Right cardiac atrium (tissue), 5 donors: ENCODE data around the gene KIF1A. TPM values are rescaled to one million over a fixed set of nuclear protein-coding genes. Genes with fewer than 3 reads are reported as not detected.
A peak's percentile ranks its signal among the peaks of the same experiment; 100 is the strongest.

ENCODE experiments used
- ATAC-seq, 2 donors: fragments of 200-7000 bp; cut with Tn5 transposase; one replicate each; pipeline versions ENCODE4 v1.8.0 to v1.9.1; 2020; ENCODE audit warnings: moderate library complexity in 2 of 2, mild to moderate bottlenecking in 1 of 2
- DNase-seq, 3 donors: peaks; one replicate each; pipeline ENCODE4 v3.0.0-alpha.2; 2020
- H3K27ac ChIP-seq: one replicate; pipeline ENCODE4 v1.5.1; 2013; ENCODE audit warnings: mild to moderate bottlenecking, low read length, control low read depth, moderate library complexity
- H3K27me3 ChIP-seq: one replicate; pipeline ENCODE4 v1.6.1; 2013; ENCODE audit not compliant: control insufficient read depth, insufficient read depth
- H3K4me1 ChIP-seq: one replicate; pipeline ENCODE4 v1.6.1; 2013; ENCODE audit warnings: low read length; ENCODE audit not compliant: control insufficient read depth, insufficient read depth
- H3K4me3 ChIP-seq: one replicate; pipeline ENCODE4 v1.5.1; 2013; ENCODE audit warnings: low read length, control low read depth
- H3K9me3 ChIP-seq: one replicate; pipeline ENCODE4 v1.6.1; 2013; ENCODE audit warnings: low read length; ENCODE audit not compliant: control insufficient read depth
- WGBS: extraction: QIAGEN DNeasy Blood & Tissue Kit; methylation state at CpG from one replicate; pipeline ENCODE4 v1.1.7; 2013; 5-methylcytosine and 5-hydroxymethylcytosine counted together
- intact Hi-C, 4 donors: fragments of 100-400 bp; cut with DNase I; formaldehyde crosslinking; loops; one replicate each; pipeline versions ENCODE4 v1.11.0 to v1.14.0; 2022 to 2023
- polyA plus RNA-seq: library from polyadenylated mRNA; stranded (reverse); fragments of 200-250 nt; gene quantifications from one replicate; pipeline ENCODE4 v1.2.3, GENCODE V29; 2013
- total RNA-seq, 4 donors: library from RNA; stranded (reverse); fragmentation: NEBNext Ultra II Directional; extraction: Animal tissue kit (Norgen Biotek cat#: 25700); gene quantifications; one replicate each; pipeline ENCODE4 v1.2.1, GENCODE V29; 2021
- donor health status: healthy with polysubstance abuse.
- donor health status: DM: no; HTN: yes; CAD: no.
- donor health status: DM: no; HTN: no; CAD: no.
- donor health status: DM: no; HTN: yes; CAD: no; lungs with severe emphysema.
- donor health status: DM: yes; HTN: yes; CAD: no.

Gene KIF1A
- total and polyA plus RNA-seq, 5 donors = 45.3 to 83.0 (median 59.3) TPM

DNA sequence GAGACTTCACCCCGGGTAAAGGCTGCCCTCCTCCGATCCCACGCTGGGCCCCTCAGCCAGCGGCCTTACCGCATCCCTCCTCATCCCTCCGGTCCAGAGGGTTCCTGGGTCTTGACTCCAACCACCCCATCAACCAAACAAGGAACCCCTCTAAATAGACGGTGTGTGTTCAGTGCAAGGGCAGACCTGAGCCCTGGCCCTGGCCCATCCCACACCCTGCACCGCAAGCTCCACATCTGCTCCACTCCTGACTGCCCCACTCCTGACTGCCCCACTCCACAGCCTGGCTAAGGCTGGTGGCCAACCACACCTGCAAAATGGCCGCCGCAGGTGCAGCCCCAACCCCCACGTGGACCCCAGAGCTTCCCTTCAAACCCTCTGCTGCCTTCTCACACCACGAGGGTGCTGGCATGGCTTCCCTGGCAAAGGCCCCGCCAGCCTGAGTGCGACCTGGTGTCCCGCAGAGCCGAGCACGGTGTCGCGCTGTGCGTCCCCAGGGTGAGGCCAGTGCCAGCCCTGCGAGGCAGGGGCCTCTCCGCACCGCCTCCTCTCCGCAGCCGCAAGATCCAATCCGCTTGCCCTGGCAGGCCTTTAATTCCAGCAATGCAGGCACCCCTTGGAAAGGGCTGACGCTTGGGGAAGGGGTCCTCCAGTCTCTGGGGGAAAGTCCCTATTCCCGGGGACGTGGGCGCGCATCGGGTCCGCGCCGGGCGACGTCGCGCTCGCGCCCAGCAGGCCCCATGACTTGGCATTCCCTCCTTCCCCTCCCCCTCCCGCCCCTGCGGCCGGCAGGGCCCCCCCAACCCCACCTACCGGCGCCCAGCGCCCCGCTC is 1.5 kb downstream of the KIF1A start:
- Histone ChIP-seq H3K4me3 (peak overlapping the region; percentile 56), H3K4me1 (no peaks in the 10 kb centered on the region), H3K9me3 (peaks cover 1% of the 10 kb centered on the region), H3K27me3 (no peaks in the 10 kb centered on the region), H3K27ac (no peak overlapping the region)
- intact Hi-C loops = no loop called here
- WGBS = 23% methylated on average over 48 of the region's 48 CpGs
- peak in 1 of 3 donors; percentile 52 for DNase-seq
- peak in 1 of 2 donors; percentile 4 for ATAC-seq

- 86% methylated on average over 19 of the region's 19 CpGs for WGBS
- intact Hi-C loops = no loop called here
- no peak for ATAC-seq
- DNase-seq = peak in 2 of 3 donors; percentile 42 to 47
- Histone ChIP-seq H3K27ac (no peak overlapping the region), H3K27me3 (no peaks in the 10 kb centered on the region), H3K4me3 (no peak overlapping the region), H3K4me1 (no peaks in the 10 kb centered on the region), H3K9me3 (no peaks in the 10 kb centered on the region)
Observed at GRCh38 chr2:240817496-240818292, 2.3 kb downstream of the KIF1A start.

GRCh38 chr2:240816584-240817495 is 3.2 kb downstream of the KIF1A start:
- no peak overlapping the region for H3K4me3 ChIP-seq
- WGBS = 82% methylated on average over 12 of the region's 12 CpGs
- H3K27me3 ChIP-seq = no peaks in the 10 kb centered on the region
- intact Hi-C loops = no loop called here
- no peak overlapping the region for H3K27ac ChIP-seq
- no peaks in the 10 kb centered on the region for H3K9me3 ChIP-seq
- DNase-seq (peak in 2 of 3 donors; percentile 46 to 57), ATAC-seq (no peak)
- no peaks in the 10 kb centered on the region for H3K4me1 ChIP-seq

- Histone ChIP-seq H3K27me3 (no peaks in the 10 kb centered on the region), H3K4me1 (no peaks in the 10 kb centered on the region), H3K27ac (no peak overlapping the region), H3K9me3 (no peaks in the 10 kb centered on the region), H3K4me3 (no peak overlapping the region)
- intact Hi-C loops = no loop called here
- ATAC-seq (no peak), DNase-seq (no peak)
- 86% methylated on average over 9 of the region's 9 CpGs for WGBS
Observed at GRCh38 chr2:240815761-240816583, 4.0 kb downstream of the KIF1A start.

- no peak for DNase-seq
- intact Hi-C loops = no loop called here
Observed at GRCh38 chr2:240814946-240815760, 4.9 kb downstream of the KIF1A start.

GRCh38 chr2:240814280-240814679 is 5.7 kb downstream of the KIF1A start:
- ATAC-seq (no peak), DNase-seq (no peak)
- H3K9me3 ChIP-seq = no peaks in the 10 kb centered on the region
- no peak overlapping the region for H3K4me3 ChIP-seq
- H3K27me3 ChIP-seq = no peaks in the 10 kb centered on the region
- H3K27ac ChIP-seq = no peak overlapping the region
- H3K4me1 ChIP-seq = no peaks in the 10 kb centered on the region
- 95% methylated on average over 4 of the region's 4 CpGs for WGBS
- intact Hi-C loops = no loop called here

More at GRCh38 chr2:240814946-240815760, 4.9 kb downstream of the KIF1A start:
- Histone ChIP-seq H3K4me1 (no peaks in the 10 kb centered on the region), H3K27me3 (no peaks in the 10 kb centered on the region), H3K4me3 (no peak overlapping the region), H3K9me3 (no peaks in the 10 kb centered on the region), H3K27ac (no peak overlapping the region)
- WGBS = 93% methylated on average over 11 of the region's 11 CpGs
- ATAC-seq = no peak

DNA sequence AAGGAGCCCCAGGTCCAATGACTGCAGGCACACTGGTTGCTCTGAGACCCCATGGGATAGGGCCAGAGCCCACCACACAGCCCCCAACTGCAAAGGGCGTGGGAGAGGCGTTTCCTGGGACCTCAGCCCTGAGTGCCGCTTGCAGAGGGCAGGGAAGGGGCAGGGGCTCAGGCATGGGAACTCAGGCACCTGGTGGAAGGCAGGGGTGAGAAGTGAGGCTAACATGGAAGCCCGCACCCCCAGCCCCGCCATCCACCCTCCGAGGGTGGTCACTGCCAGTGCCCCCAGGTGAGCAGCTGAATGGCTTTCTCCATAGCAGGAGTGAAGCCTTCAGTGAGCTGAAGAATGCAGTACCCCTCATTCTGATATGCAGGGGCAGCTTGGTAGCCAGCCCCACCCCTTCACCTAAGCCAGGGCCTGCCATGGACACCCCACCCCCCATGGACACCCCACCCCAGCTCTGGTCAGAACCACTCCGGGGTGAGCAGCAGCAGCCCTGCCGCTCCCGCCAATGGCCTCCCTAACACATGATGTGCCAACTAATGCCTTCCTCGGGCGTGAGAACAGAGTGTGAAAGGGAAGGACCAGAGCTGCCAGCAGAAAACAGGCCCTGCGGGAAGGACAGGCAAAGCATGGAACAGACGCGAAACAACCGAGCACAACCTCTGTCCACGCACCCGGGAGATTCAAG is 6.6 kb downstream of the KIF1A start:
- intact Hi-C loops = no loop called here
- no peak overlapping the region for H3K4me3 ChIP-seq
- no peaks in the 10 kb centered on the region for H3K9me3 ChIP-seq
- no peaks in the 10 kb centered on the region for H3K27me3 ChIP-seq
- ATAC-seq = no peak
- DNase-seq = peak in 1 of 3 donors; percentile 30
- 95% methylated on average over 17 of the region's 17 CpGs for WGBS
- no peak overlapping the region for H3K27ac ChIP-seq
- H3K4me1 ChIP-seq = no peaks in the 10 kb centered on the region

DNA sequence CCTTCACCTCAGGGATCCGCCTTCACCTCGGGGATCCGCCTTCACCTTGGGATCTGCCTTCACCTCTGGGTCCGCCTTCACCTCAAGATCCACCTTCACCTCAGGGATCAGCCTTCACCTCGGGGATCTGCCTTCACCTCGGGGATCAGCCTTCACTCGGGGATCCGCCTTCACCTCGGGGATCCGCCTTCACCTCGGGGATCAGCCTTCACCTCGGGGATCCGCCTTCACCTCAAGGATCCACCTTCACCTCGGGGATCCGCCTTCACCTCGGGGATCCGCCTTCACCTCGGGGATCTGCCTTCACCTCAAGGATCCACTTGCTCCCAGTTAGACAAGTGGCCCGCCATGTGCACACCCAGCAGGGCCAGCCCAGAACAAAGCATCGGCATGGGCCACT is 7.3 kb downstream of the KIF1A start:
- WGBS = 89% methylated on average over 20 of the region's 20 CpGs
- DNase-seq = peak in 1 of 3 donors; percentile 45
- H3K4me1 ChIP-seq = no peaks in the 10 kb centered on the region

DNA sequence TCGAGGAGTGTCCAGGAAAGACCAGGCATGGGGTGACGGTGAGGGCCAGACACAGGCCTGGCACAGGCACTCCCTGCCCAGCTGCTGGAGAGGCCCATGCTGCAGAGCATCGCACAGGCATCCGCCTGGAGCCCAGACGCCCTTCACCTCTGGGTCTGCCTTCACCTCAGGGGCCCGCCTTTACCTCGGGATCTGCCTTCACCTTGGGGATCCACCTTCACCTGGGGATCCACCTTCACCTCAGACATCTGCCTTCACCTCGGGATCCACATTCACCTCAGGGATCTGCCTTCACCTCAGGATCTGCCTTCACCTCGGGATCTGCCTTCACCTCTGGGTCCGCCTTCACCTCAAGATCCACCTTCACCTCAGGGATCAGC is 7.7 kb downstream of the KIF1A start:
- H3K27me3 ChIP-seq = no peaks in the 10 kb centered on the region
- H3K27ac ChIP-seq = no peak overlapping the region
- ATAC-seq = no peak
- DNase-seq = peak in 1 of 3 donors; percentile 30
- no peaks in the 10 kb centered on the region for H3K4me1 ChIP-seq
- no peak overlapping the region for H3K4me3 ChIP-seq
- intact Hi-C loops = no loop called here
- H3K9me3 ChIP-seq = no peaks in the 10 kb centered on the region
- WGBS = 97% methylated on average over 10 of the region's 10 CpGs

More for the DNA sequence above, 7.3 kb downstream of the KIF1A start:
- no peak for ATAC-seq
- no peaks in the 10 kb centered on the region for H3K9me3 ChIP-seq
- no peak overlapping the region for H3K27ac ChIP-seq
- no peak overlapping the region for H3K4me3 ChIP-seq
- H3K27me3 ChIP-seq = no peaks in the 10 kb centered on the region
- intact Hi-C loops = no loop called here
